Panc1 (cell line): ENCODE measurements around the gene ARCN1. TPM values are rescaled to one million over a fixed set of nuclear protein-coding genes. Genes with fewer than 3 reads are reported as not detected.

Source experiments
- ATAC-seq: fragments of 200-7000 bp; cut with Tn5 transposase; 2 replicates; pipeline ENCODE4 v1.9.1; 2020; ENCODE audit warnings: mild to moderate bottlenecking, moderate library complexity
- BruUV-seq: library from RNA; stranded (reverse); fragments of 400-500 nt; replicated peaks from 2 replicates; lab custom pipeline; 2021; lab: Mats Ljungman, UMichigan
- CTCF ChIA-PET: fragments of 300-600 bp; sonication (Branson Sonifier 250); formaldehyde crosslinking; loops from one replicate; lab custom pipeline; 2022; ENCODE audit warnings: antibody characterized with exemption; lab: Charles Lee
- POLR2A ChIA-PET: fragments of 300-600 bp; sonication (Branson Sonifier 250); formaldehyde crosslinking; loops from one replicate; lab custom pipeline; 2022; ENCODE audit warnings: antibody characterized with exemption; lab: Charles Lee
- DNase-seq: peaks from one replicate; pipeline ENCODE4 v3.0.0-alpha.2; 2010; ENCODE audit warnings: low read depth, low spot score
- H3K27ac ChIP-seq: 2 replicates; pipeline ENCODE4 v1.5.1; 2011; ENCODE audit warnings: mild to moderate bottlenecking, low read length, inconsistent platforms
- H3K27me3 ChIP-seq: fragments of 200-500 bp; sonication (Bioruptor generic); 2 replicates; pipeline ENCODE4 v1.6.0; 2014; ENCODE audit warnings: low read length, inconsistent platforms; ENCODE audit not compliant: control insufficient read depth, insufficient read depth
- H3K36me3 ChIP-seq: fragments of 200-500 bp; sonication (Bioruptor generic); 2 replicates; pipeline ENCODE4 v1.5.1; 2014; ENCODE audit warnings: inconsistent platforms, mild to moderate bottlenecking, low read length, moderate library complexity; ENCODE audit not compliant: control insufficient read depth, insufficient read depth
- H3K4me1 ChIP-seq: 2 replicates; pipeline ENCODE4 v1.5.1; 2011; ENCODE audit warnings: inconsistent platforms, mild to moderate bottlenecking, low read length, moderate library complexity; ENCODE audit not compliant: control insufficient read depth, insufficient read depth
- H3K4me3 ChIP-seq, 2 experiments: 2 replicates each; pipeline ENCODE4 v1.5.1; 2011 to 2012; ENCODE audit warnings: low read depth in 2 of 2, low read length in 2 of 2, mild to moderate bottlenecking in 2 of 2, inconsistent platforms in 1 of 2, moderate library complexity in 1 of 2
- H3K9me3 ChIP-seq: fragments of 200-500 bp; sonication (Bioruptor generic); 2 replicates; pipeline ENCODE4 v1.5.1; 2014; ENCODE audit warnings: low read depth, mild to moderate bottlenecking, inconsistent platforms, low read length, moderate library complexity; ENCODE audit not compliant: control insufficient read depth, insufficient read depth
- POLR2AphosphoS5 ChIP-seq: IDR thresholded peaks from 2 replicates; pipeline ENCODE4 v1.6.1; 2012; ENCODE audit warnings: mild to moderate bottlenecking, low read depth, low read length, moderate library complexity
- SIN3A ChIP-seq: IDR thresholded peaks from 2 replicates; pipeline ENCODE4 v1.6.1; 2012; ENCODE audit warnings: low read depth, mild to moderate bottlenecking, low read length, moderate library complexity, borderline replicate concordance; ENCODE audit not compliant: insufficient read depth
- TCF7L2 ChIP-seq: IDR thresholded peaks from 2 replicates; pipeline ENCODE4 v1.6.1; 2011; ENCODE audit warnings: mild to moderate bottlenecking, low read depth, low read length, inconsistent platforms
- in situ Hi-C: cut with HindIII; loops from 2 replicates; pipeline ENCODE4 v1.10.0; 2016; ENCODE audit warnings: low sequenced_read_pairs, low pct_unique_long_range_greater_than_20kb
- intact Hi-C: fragments of 100-400 bp; cut with micrococcal nuclease; formaldehyde crosslinking; loops from one replicate; pipeline ENCODE4 v1.10.0; 2022; ENCODE audit not compliant: unreplicated experiment
- total RNA-seq: library from RNA; stranded (reverse); gene quantifications from one replicate; pipeline ENCODE4 v1.2.1, GENCODE V29; 2021; ENCODE audit not compliant: unreplicated experiment
- TF ChIP-seq, protein P1 (sequence below), 2 experiments: IDR thresholded peaks; 2 replicates each; pipeline ENCODE4 v1.6.1; 2011 to 2012; ENCODE audit warnings: low read depth in 2 of 2, control low read depth in 1 of 2, low read length in 1 of 2, mild to moderate bottlenecking in 1 of 2, moderate library complexity in 1 of 2; ENCODE audit not compliant: insufficient read depth in 1 of 2
- TF ChIP-seq, protein P2 (sequence below): fragments of 450-650 bp; IDR thresholded peaks from 2 replicates; pipeline ENCODE4 v1.5.1; 2017; ENCODE audit warnings: mild to moderate bottlenecking

The ARCN1 gene
- total RNA-seq, 1 experiment from 2014 or later, result 197 TPM

DNA sequence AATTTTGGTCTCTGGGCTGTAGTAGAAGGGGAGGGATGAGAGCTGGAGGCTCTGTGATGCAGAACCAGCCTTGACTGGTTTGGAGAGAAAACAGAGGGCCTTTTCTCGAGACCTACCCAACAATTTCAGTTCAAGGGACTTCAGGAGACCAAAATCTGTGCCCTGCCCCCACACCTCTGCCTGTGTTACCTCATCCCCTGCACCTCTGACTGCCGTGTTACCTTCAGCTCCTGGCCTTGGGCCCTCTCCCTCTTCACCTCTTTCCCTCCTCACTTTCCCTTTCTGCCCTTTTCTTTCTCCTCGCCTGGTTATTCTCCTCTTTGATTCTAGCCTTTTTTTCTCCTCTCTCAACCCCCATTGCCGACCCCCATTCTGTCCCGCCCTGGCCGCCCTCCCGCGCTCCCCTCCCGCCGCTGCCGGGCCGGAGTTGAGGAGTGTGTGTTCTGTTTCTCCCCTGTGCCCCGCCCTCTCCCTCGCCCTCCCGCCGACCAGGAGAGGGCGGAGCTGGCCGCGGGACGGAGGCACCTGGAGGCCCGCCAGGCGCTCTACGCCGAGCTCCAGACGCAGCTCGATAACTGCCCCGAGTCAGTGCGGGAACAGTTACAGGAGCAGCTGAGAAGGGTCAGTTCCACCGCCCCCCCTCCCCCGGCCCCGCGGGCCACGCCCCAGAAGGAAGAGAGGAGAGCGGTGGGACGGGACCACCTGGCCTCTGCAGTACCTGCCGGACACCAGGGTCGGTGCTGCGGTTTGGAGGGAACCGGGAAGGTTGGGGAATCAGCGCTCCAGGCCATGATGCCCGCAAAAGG, 62.4 kb downstream of the ARCN1 start:
- BruUV-seq, result no TSS peak
- in situ Hi-C loops, result no loop called here
- Histone ChIP-seq H3K36me3 (peaks cover 5% of the 10 kb centered on the region; the same call in 1 of the 2 replicates), H3K4me1 (no peaks in the 10 kb centered on the region), H3K4me3 (no peak overlapping the region), H3K27me3 (no peaks in the 10 kb centered on the region), H3K9me3 (no peaks in the 10 kb centered on the region), H3K27ac (no peak overlapping the region)
- TF ChIP-seq SIN3A (no peak), POLR2AphosphoS5 (no peak), TCF7L2 (no peak)
- TF ChIP-seq, protein P1, sequence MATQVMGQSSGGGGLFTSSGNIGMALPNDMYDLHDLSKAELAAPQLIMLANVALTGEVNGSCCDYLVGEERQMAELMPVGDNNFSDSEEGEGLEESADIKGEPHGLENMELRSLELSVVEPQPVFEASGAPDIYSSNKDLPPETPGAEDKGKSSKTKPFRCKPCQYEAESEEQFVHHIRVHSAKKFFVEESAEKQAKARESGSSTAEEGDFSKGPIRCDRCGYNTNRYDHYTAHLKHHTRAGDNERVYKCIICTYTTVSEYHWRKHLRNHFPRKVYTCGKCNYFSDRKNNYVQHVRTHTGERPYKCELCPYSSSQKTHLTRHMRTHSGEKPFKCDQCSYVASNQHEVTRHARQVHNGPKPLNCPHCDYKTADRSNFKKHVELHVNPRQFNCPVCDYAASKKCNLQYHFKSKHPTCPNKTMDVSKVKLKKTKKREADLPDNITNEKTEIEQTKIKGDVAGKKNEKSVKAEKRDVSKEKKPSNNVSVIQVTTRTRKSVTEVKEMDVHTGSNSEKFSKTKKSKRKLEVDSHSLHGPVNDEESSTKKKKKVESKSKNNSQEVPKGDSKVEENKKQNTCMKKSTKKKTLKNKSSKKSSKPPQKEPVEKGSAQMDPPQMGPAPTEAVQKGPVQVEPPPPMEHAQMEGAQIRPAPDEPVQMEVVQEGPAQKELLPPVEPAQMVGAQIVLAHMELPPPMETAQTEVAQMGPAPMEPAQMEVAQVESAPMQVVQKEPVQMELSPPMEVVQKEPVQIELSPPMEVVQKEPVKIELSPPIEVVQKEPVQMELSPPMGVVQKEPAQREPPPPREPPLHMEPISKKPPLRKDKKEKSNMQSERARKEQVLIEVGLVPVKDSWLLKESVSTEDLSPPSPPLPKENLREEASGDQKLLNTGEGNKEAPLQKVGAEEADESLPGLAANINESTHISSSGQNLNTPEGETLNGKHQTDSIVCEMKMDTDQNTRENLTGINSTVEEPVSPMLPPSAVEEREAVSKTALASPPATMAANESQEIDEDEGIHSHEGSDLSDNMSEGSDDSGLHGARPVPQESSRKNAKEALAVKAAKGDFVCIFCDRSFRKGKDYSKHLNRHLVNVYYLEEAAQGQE (IDR thresholded peaks at IDR 0.05; ENCODE audit: insufficient read depth in 1 of 2, low read depth in 2 of 2, low read length in 1 of 2), result no peak
- TF ChIP-seq, protein P2, sequence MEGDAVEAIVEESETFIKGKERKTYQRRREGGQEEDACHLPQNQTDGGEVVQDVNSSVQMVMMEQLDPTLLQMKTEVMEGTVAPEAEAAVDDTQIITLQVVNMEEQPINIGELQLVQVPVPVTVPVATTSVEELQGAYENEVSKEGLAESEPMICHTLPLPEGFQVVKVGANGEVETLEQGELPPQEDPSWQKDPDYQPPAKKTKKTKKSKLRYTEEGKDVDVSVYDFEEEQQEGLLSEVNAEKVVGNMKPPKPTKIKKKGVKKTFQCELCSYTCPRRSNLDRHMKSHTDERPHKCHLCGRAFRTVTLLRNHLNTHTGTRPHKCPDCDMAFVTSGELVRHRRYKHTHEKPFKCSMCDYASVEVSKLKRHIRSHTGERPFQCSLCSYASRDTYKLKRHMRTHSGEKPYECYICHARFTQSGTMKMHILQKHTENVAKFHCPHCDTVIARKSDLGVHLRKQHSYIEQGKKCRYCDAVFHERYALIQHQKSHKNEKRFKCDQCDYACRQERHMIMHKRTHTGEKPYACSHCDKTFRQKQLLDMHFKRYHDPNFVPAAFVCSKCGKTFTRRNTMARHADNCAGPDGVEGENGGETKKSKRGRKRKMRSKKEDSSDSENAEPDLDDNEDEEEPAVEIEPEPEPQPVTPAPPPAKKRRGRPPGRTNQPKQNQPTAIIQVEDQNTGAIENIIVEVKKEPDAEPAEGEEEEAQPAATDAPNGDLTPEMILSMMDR, result no peak
- intact Hi-C loops, result no loop called here
- ATAC-seq, result no peak
- no peak for DNase-seq
- CTCF ChIA-PET, result interaction anchor here (0.9 kb wide), 1 partner anchor 12 kb away, joined by 4 read pairs; no protein-coding TSS in a partner anchor
- POLR2A ChIA-PET, result no interaction called here

DNA sequence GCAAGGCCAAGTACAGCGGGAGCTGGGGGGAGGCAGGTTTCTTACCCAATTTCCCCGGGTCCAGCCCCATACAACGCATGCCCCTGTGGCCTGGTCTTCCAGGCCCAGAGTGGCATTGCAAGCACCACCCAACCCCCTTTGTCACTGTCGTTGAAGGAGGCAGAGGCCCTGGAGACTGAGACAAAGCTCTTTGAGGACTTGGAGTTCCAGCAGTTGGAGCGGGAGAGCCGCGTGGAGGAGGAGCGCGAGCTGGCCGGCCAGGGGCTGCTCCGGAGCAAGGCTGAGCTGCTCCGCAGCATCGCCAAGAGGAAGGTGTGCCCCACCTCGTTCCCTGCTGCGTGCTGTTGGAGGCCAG, 63.0 kb downstream of the ARCN1 start:
- CTCF ChIA-PET, result no interaction called here
- in situ Hi-C loops (no loop called here), intact Hi-C loops (no loop called here)
- BruUV-seq, result no TSS peak
- TF ChIP-seq SIN3A (no peak), POLR2AphosphoS5 (no peak), TCF7L2 (no peak)
- TF ChIP-seq, protein P1 (IDR thresholded peaks at IDR 0.05; ENCODE audit: insufficient read depth in 1 of 2, low read depth in 2 of 2, low read length in 1 of 2), result no peak
- TF ChIP-seq, protein P2, result no peak
- POLR2A ChIA-PET, result no interaction called here
- no peaks in the 10 kb centered on the region for H3K27me3 ChIP-seq
- peaks cover 5% of the 10 kb centered on the region; the same call in 1 of the 2 replicates for H3K36me3 ChIP-seq
- no peak for ATAC-seq
- no peaks in the 10 kb centered on the region for H3K9me3 ChIP-seq
- no peak overlapping the region for H3K27ac ChIP-seq
- no peak overlapping the region for H3K4me3 ChIP-seq
- DNase-seq, result no peak
- no peaks in the 10 kb centered on the region for H3K4me1 ChIP-seq
